NB4 (cell line): ENCODE results near the gene ZNF644.

ENCODE experiments used
- MYC ChIP-seq: IDR thresholded peaks from 2 replicates; pipeline ENCODE4 v1.6.1; 2011; ENCODE audit warnings: low read depth, low read length
- POLR2A ChIP-seq: IDR thresholded peaks from 2 replicates; pipeline ENCODE4 v1.6.1; 2011; ENCODE audit warnings: mild to moderate bottlenecking; ENCODE audit not compliant: insufficient read length; ENCODE audit errors: extremely low read depth
- TF ChIP-seq, protein P1 (sequence below): IDR thresholded peaks from one replicate; pipeline ENCODE4 v1.5.1; 2012; ENCODE audit warnings: low read depth, low read length

DNA sequence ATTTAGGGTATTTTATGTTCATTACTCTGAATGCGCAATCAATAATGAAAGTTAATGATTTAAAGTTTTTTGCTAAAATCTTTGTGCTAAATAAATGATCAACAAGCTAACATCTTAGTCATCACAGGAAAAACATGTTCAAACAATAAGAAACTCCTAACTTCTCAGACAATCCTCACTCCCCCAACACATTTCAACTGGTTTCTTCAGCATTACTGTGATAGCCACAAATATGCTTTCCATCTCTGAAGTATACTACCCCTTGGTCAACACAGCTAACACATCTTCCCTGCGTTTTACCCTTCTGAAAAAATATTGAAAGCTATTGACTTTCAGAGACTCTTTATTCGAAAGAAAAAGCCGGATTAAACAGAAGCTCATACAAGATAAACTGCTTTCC lies 85.8 kb downstream of the ZNF644 start:
- TF ChIP-seq, protein P1, sequence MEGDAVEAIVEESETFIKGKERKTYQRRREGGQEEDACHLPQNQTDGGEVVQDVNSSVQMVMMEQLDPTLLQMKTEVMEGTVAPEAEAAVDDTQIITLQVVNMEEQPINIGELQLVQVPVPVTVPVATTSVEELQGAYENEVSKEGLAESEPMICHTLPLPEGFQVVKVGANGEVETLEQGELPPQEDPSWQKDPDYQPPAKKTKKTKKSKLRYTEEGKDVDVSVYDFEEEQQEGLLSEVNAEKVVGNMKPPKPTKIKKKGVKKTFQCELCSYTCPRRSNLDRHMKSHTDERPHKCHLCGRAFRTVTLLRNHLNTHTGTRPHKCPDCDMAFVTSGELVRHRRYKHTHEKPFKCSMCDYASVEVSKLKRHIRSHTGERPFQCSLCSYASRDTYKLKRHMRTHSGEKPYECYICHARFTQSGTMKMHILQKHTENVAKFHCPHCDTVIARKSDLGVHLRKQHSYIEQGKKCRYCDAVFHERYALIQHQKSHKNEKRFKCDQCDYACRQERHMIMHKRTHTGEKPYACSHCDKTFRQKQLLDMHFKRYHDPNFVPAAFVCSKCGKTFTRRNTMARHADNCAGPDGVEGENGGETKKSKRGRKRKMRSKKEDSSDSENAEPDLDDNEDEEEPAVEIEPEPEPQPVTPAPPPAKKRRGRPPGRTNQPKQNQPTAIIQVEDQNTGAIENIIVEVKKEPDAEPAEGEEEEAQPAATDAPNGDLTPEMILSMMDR, result no peak
- TF ChIP-seq POLR2A (no peak), MYC (no peak)
